HepG2 (cell line): ENCODE measurements around the gene FAM174C. TPM values are rescaled to one million over a fixed set of nuclear protein-coding genes. Genes with fewer than 3 reads are reported as not detected.

Source experiments
- CHCHD3 ChIP-seq: sonication (generic); formaldehyde crosslinking; IDR thresholded peaks from 2 replicates; pipeline ENCODE4 v1.8.0; 2022; ENCODE audit warnings: mild to moderate bottlenecking, missing genetic modification reagents, moderate library complexity
- ELF1 ChIP-seq: sonication (generic); formaldehyde crosslinking; IDR thresholded peaks from 2 replicates; pipeline ENCODE4 v1.4.0; 2020; ENCODE audit warnings: missing genetic modification reagents
- GABPA ChIP-seq, 2 experiments: IDR thresholded peaks; 2 replicates each; pipeline ENCODE4 v1.6.1; 2011 to 2016; ENCODE audit warnings: low read depth in 2 of 2, low read length in 1 of 2, missing biosample characterization in 1 of 2, missing genetic modification characterization in 1 of 2
- GABPB1 ChIP-seq: IDR thresholded peaks from 2 replicates; pipeline ENCODE4 v1.6.1; 2016; ENCODE audit warnings: mild to moderate bottlenecking, missing genetic modification reagents, moderate library complexity, missing compliant biosample characterization
- HIVEP1 ChIP-seq: sonication (generic); formaldehyde crosslinking; IDR thresholded peaks from 2 replicates; pipeline ENCODE4 v1.4.0; 2020; ENCODE audit warnings: mild to moderate bottlenecking, missing genetic modification reagents
- MED8 ChIP-seq: sonication (generic); formaldehyde crosslinking; IDR thresholded peaks from 2 replicates; pipeline ENCODE4 v1.8.1; 2023; ENCODE audit warnings: mild to moderate bottlenecking, missing genetic modification reagents; ENCODE audit not compliant: insufficient replicate concordance
- MIER3 ChIP-seq: IDR thresholded peaks from 2 replicates; pipeline ENCODE4 v1.6.1; 2016; ENCODE audit warnings: missing compliant biosample characterization, borderline replicate concordance
- PPARG ChIP-seq: conservative IDR thresholded peaks from 2 replicates; pipeline ENCODE4 v1.6.1; 2016; ENCODE audit warnings: missing biosample characterization, missing genetic modification reagents
- SNAI1 ChIP-seq: sonication (generic); formaldehyde crosslinking; IDR thresholded peaks from 2 replicates; pipeline ENCODE4 v1.5.0; 2020; ENCODE audit warnings: mild to moderate bottlenecking, missing genetic modification reagents, borderline replicate concordance
- TBX3 ChIP-seq: fragments of 450-650 bp; IDR thresholded peaks from 2 replicates; pipeline ENCODE4 v1.6.1; 2017; ENCODE audit warnings: antibody characterized with exemption, mild to moderate bottlenecking, inconsistent platforms, borderline replicate concordance
- ZBTB7B ChIP-seq: sonication (generic); formaldehyde crosslinking; IDR thresholded peaks from 2 replicates; pipeline ENCODE4 v1.4.0; 2020; ENCODE audit warnings: missing genetic modification reagents
- ZNF121 ChIP-seq: sonication (generic); formaldehyde crosslinking; IDR thresholded peaks from 2 replicates; pipeline ENCODE4 v1.5.0; 2020; ENCODE audit warnings: mild to moderate bottlenecking, missing genetic modification reagents
- ZNF180 ChIP-seq: sonication (generic); formaldehyde crosslinking; IDR thresholded peaks from 2 replicates; pipeline ENCODE4 v1.4.0; 2020; ENCODE audit warnings: low read depth, missing genetic modification reagents, borderline replicate concordance
- ZNF205 ChIP-seq: IDR thresholded peaks from 2 replicates; pipeline ENCODE4 v1.6.1; 2018; ENCODE audit warnings: missing biosample characterization, missing genetic modification reagents
- ZNF230 ChIP-seq: sonication (generic); formaldehyde crosslinking; IDR thresholded peaks from 2 replicates; pipeline ENCODE4 v1.4.0; 2020; ENCODE audit warnings: mild to moderate bottlenecking, missing genetic modification reagents
- ZNF317 ChIP-seq: sonication (generic); formaldehyde crosslinking; IDR thresholded peaks from 2 replicates; pipeline ENCODE4 v1.5.0; 2020; ENCODE audit warnings: mild to moderate bottlenecking, missing genetic modification reagents
- ZNF570 ChIP-seq: sonication (generic); formaldehyde crosslinking; IDR thresholded peaks from 2 replicates; pipeline ENCODE4 v1.4.0; 2020; ENCODE audit warnings: mild to moderate bottlenecking, missing genetic modification reagents, borderline replicate concordance
- ZNF672 ChIP-seq: sonication (generic); formaldehyde crosslinking; IDR thresholded peaks from 2 replicates; pipeline ENCODE4 v1.8.1; 2022; ENCODE audit warnings: missing genetic modification reagents
- ZSCAN21 ChIP-seq: sonication (generic); formaldehyde crosslinking; IDR thresholded peaks from 2 replicates; pipeline ENCODE4 v1.8.0; 2022; ENCODE audit warnings: mild to moderate bottlenecking, missing genetic modification reagents, moderate library complexity, borderline replicate concordance
- polyA plus RNA-seq, 8 experiments: library from polyadenylated mRNA; depleted of rRNA in 3 of 8; stranded (reverse) in 7 of 8; unstranded in 1 of 8; fragments of >200 nt; fragmentation: Illumina TruSeq in 4 of 8; extraction: Trizol in 4 of 8; gene quantifications; 2 replicates each; pipeline versions ENCODE4 v1.2.1 to v1.2.3, GENCODE V29; 2011 to 2016; ENCODE audit warnings: low read depth in 4 of 8, missing spikeins in 1 of 8, mixed read lengths in 1 of 8; ENCODE audit not compliant: insufficient read depth in 1 of 8
- total RNA-seq, 5 experiments: library from RNA; depleted of rRNA; stranded (reverse); fragments of >200 nt; fragmentation: Illumina TruSeq; extraction: Trizol; gene quantifications; 2 replicates each; pipeline ENCODE4 v1.2.3, GENCODE V29; 2016; ENCODE audit warnings: low read depth in 1 of 5
- TF ChIP-seq, protein P1 (sequence below): sonication (generic); formaldehyde crosslinking; IDR thresholded peaks from 2 replicates; pipeline ENCODE4 v1.5.1; 2020; ENCODE audit warnings: mild to moderate bottlenecking, moderate library complexity, missing genetic modification reagents
- TF ChIP-seq, protein P2 (sequence below): IDR thresholded peaks from 2 replicates; pipeline ENCODE4 v1.6.1; 2016; ENCODE audit warnings: low read depth
- TF ChIP-seq, protein P3 (sequence below): sonication (generic); formaldehyde crosslinking; IDR thresholded peaks from 2 replicates; pipeline ENCODE4 v1.5.1; 2020; ENCODE audit warnings: mild to moderate bottlenecking, missing genetic modification reagents, moderate library complexity

The FAM174C gene
- total and polyA plus RNA-seq, 2 of the 13 experiments (the other 11 are each of a cell fraction or from before 2014, with no cell fraction given): 19.5 to 31.3 TPM

DNA sequence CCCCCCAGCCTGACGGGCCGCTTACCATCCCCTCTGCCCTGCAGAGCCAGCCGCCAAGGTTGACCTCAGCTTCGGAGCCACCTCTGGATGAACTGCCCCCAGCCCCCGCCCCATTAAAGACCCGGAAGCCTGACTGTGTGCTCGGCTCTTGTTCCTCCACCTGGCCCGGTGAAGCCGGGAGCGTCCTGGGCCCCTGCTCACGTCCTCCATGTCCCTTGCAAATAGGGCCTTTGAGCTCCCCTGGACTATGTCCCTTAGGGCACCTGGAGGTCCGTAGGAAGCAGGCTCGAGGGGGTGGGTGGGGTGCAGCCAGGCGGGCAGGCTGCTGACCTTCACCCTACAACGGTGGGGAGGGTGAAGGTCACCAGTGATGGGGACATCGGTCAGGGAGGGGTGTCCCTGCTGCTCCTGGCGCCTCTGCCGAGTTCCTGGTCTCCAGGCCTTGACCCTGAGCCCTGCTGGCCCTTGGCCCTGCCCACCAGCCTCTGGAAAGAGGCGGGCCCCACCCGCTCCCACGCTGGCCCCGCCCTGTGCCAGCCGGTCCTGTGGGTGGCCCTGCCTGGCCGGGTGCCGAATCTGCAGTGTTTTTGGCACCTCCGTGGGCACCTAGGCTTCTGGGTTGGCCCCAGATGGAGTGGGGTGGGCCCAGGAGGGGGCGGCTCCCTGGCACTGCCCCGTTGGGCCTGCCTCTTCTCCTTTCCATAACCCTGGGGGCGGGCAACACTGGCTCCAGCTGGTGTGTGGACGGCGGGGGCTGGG, 30.5 kb upstream of the FAM174C start (continued):
- TF ChIP-seq, protein P1, sequence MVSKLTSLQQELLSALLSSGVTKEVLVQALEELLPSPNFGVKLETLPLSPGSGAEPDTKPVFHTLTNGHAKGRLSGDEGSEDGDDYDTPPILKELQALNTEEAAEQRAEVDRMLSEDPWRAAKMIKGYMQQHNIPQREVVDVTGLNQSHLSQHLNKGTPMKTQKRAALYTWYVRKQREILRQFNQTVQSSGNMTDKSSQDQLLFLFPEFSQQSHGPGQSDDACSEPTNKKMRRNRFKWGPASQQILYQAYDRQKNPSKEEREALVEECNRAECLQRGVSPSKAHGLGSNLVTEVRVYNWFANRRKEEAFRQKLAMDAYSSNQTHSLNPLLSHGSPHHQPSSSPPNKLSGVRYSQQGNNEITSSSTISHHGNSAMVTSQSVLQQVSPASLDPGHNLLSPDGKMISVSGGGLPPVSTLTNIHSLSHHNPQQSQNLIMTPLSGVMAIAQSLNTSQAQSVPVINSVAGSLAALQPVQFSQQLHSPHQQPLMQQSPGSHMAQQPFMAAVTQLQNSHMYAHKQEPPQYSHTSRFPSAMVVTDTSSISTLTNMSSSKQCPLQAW (CRISPR knock-in tag): peak; percentile 91
- TF ChIP-seq ZNF570 (CRISPR knock-in tag) (no peak), ZNF230 (CRISPR knock-in tag) (peak; percentile 76; the same call in 1 of the 2 replicates), ZNF317 (CRISPR knock-in tag) (no peak; the same call in 1 of the 2 replicates), TBX3 (peak; percentile 54; the same call in 1 of the 2 replicates), ZNF180 (CRISPR knock-in tag) (no peak), ELF1 (CRISPR knock-in tag) (peak; percentile 64), CHCHD3 (CRISPR knock-in tag) (no peak), ZBTB7B (CRISPR knock-in tag) (peak; percentile 90), HIVEP1 (peak; percentile 99), ZNF672 (no peak), MED8 (CRISPR knock-in tag) (peak; percentile 94), ZNF205 (CRISPR knock-in tag) (peak; percentile 70), MIER3 (CRISPR knock-in tag) (peak; percentile 62; the same call in 1 of the 2 replicates), ZSCAN21 (CRISPR knock-in tag) (peak; percentile 59; the same call in 1 of the 2 replicates), ZNF121 (peak; percentile 51; the same call in 1 of the 2 replicates), PPARG (CRISPR knock-in tag) (peak; percentile 98), GABPB1 (CRISPR knock-in tag) (peak; percentile 78), GABPA (IDR thresholded peaks at IDR 0.05; ENCODE audit: low read depth, low read length) (no peak), GABPA (CRISPR knock-in tag; IDR thresholded peaks at IDR 0.05; ENCODE audit: low read depth) (peak; percentile 71), SNAI1 (CRISPR knock-in tag) (no peak)
- TF ChIP-seq, protein P2, sequence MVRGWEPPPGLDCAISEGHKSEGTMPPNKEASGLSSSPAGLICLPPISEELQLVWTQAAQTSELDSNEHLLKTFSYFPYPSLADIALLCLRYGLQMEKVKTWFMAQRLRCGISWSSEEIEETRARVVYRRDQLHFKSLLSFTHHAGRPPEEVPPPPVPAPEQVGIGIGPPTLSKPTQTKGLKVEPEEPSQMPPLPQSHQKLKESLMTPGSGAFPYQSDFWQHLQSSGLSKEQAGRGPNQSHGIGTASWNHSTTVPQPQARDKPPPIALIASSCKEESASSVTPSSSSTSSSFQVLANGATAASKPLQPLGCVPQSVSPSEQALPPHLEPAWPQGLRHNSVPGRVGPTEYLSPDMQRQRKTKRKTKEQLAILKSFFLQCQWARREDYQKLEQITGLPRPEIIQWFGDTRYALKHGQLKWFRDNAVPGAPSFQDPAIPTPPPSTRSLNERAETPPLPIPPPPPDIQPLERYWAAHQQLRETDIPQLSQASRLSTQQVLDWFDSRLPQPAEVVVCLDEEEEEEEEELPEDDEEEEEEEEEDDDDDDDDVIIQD (CRISPR knock-in tag): 0 out of 2 replicates have a peak, but pooled peaks have one; percentile 35
- TF ChIP-seq, protein P3, sequence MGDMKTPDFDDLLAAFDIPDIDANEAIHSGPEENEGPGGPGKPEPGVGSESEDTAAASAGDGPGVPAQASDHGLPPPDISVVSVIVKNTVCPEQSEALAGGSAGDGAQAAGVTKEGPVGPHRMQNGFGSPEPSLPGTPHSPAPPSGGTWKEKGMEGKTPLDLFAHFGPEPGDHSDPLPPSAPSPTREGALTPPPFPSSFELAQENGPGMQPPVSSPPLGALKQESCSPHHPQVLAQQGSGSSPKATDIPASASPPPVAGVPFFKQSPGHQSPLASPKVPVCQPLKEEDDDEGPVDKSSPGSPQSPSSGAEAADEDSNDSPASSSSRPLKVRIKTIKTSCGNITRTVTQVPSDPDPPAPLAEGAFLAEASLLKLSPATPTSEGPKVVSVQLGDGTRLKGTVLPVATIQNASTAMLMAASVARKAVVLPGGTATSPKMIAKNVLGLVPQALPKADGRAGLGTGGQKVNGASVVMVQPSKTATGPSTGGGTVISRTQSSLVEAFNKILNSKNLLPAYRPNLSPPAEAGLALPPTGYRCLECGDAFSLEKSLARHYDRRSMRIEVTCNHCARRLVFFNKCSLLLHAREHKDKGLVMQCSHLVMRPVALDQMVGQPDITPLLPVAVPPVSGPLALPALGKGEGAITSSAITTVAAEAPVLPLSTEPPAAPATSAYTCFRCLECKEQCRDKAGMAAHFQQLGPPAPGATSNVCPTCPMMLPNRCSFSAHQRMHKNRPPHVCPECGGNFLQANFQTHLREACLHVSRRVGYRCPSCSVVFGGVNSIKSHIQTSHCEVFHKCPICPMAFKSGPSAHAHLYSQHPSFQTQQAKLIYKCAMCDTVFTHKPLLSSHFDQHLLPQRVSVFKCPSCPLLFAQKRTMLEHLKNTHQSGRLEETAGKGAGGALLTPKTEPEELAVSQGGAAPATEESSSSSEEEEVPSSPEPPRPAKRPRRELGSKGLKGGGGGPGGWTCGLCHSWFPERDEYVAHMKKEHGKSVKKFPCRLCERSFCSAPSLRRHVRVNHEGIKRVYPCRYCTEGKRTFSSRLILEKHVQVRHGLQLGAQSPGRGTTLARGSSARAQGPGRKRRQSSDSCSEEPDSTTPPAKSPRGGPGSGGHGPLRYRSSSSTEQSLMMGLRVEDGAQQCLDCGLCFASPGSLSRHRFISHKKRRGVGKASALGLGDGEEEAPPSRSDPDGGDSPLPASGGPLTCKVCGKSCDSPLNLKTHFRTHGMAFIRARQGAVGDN (CRISPR knock-in tag): peak; percentile 91
